CD14-positive monocyte (primary cell): ENCODE data around the gene POLR3K. TPM values are rescaled to one million over a fixed set of nuclear protein-coding genes. Genes with fewer than 3 reads are reported as not detected.

ENCODE experiments used
- DNase-seq, 3 donors: peaks; one replicate each; pipeline ENCODE4 v3.0.0-alpha.2; 2011 to 2022
- H2AFZ ChIP-seq: 2 replicates; pipeline ENCODE4 v1.6.0; 2012; ENCODE audit warnings: mild to moderate bottlenecking, low read depth, low read length, inconsistent platforms; ENCODE audit not compliant: insufficient read depth, poor library complexity, severe bottlenecking
- H3K27ac ChIP-seq, 2 donors: 1 replicate in 1 of 2; 2 replicates in 1 of 2; pipeline ENCODE4 v1.5.1; 2012 to 2013; ENCODE audit warnings: low read length in 2 of 2, control low read depth in 1 of 2, inconsistent platforms in 1 of 2, low read depth in 1 of 2, mild to moderate bottlenecking in 1 of 2
- H3K27me3 ChIP-seq, 2 donors: one replicate each; pipeline versions ENCODE4 v1.6.0 to v1.6.1; 2011 to 2013; ENCODE audit warnings: low read length in 2 of 2; ENCODE audit not compliant: control insufficient read depth in 2 of 2, insufficient read depth in 2 of 2
- H3K36me3 ChIP-seq, 2 donors: replicated peaks in 1 of 2; 1 replicate in 1 of 2; 2 replicates in 1 of 2; pipeline versions ENCODE4 v1.5.1 to v1.6.1; 2012 to 2013; ENCODE audit warnings: low read length in 2 of 2, control low read depth in 1 of 2, inconsistent platforms in 1 of 2, mild to moderate bottlenecking in 1 of 2; ENCODE audit not compliant: insufficient read depth in 2 of 2, control insufficient read depth in 1 of 2
- H3K4me1 ChIP-seq, 2 donors: 1 replicate in 1 of 2; 2 replicates in 1 of 2; pipeline versions ENCODE4 v1.5.1 to v1.6.1; 2012 to 2013; ENCODE audit warnings: low read length in 2 of 2, control low read depth in 1 of 2, inconsistent platforms in 1 of 2, mild to moderate bottlenecking in 1 of 2, moderate library complexity in 1 of 2; ENCODE audit not compliant: insufficient read depth in 2 of 2, control insufficient read depth in 1 of 2
- H3K4me2 ChIP-seq: replicated peaks from 2 replicates; pipeline ENCODE3; 2012; ENCODE audit warnings: low read length, moderate library complexity, mild to moderate bottlenecking; ENCODE audit not compliant: poor library complexity, severe bottlenecking; ENCODE audit errors: extremely low read depth
- H3K4me3 ChIP-seq, 3 experiments: fragments of 200-600 bp in 1 of 3; sonication (generic) in 1 of 3; replicated peaks in 1 of 3; 1 replicate in 2 of 3; 2 replicates in 1 of 3; pipeline ENCODE4 v1.5.1; 2011 to 2013; ENCODE audit warnings: low read length in 3 of 3, mild to moderate bottlenecking in 3 of 3, control low read depth in 2 of 3, low read depth in 2 of 3, inconsistent platforms in 1 of 3, moderate library complexity in 1 of 3
- H3K79me2 ChIP-seq: 2 replicates; pipeline ENCODE4 v1.6.0; 2012; ENCODE audit warnings: mild to moderate bottlenecking, control low read depth, inconsistent platforms, low read length, moderate library complexity; ENCODE audit not compliant: insufficient read depth
- H3K9ac ChIP-seq: 2 replicates; pipeline ENCODE4 v1.6.0; 2017; ENCODE audit warnings: low read length, mild to moderate bottlenecking; ENCODE audit not compliant: insufficient read depth, poor library complexity, severe bottlenecking
- H3K9me3 ChIP-seq, 2 donors: replicated peaks in 1 of 2; 1 replicate in 1 of 2; 2 replicates in 1 of 2; pipeline versions ENCODE4 v1.5.1 to v1.6.1; 2012 to 2013; ENCODE audit warnings: low read length in 2 of 2, control low read depth in 1 of 2; ENCODE audit not compliant: control insufficient read depth in 1 of 2, insufficient read depth in 1 of 2
- H4K20me1 ChIP-seq: 2 replicates; pipeline ENCODE4 v1.6.0; 2012; ENCODE audit warnings: mild to moderate bottlenecking, low read length, control low read depth, moderate library complexity; ENCODE audit not compliant: insufficient read depth
- H3K27ac Mint-ChIP-seq, 7 donors: one replicate each; pipeline ENCODE4 v1.8.0; 2020; ENCODE audit warnings: mild to moderate bottlenecking in 7 of 7, mixed read lengths in 7 of 7, moderate library complexity in 6 of 7, inconsistent platforms in 2 of 7
- H3K27me3 Mint-ChIP-seq, 3 donors: one replicate each; pipeline ENCODE4 v1.8.0; 2021 to 2022; ENCODE audit warnings: low read depth in 3 of 3, mild to moderate bottlenecking in 3 of 3, mixed read lengths in 3 of 3, moderate library complexity in 3 of 3, inconsistent platforms in 1 of 3
- H3K36me3 Mint-ChIP-seq, 2 donors: one replicate each; pipeline ENCODE4 v1.8.0; 2020; ENCODE audit warnings: mixed read lengths in 2 of 2, inconsistent platforms in 1 of 2, mild to moderate bottlenecking in 1 of 2
- H3K4me1 Mint-ChIP-seq: one replicate; pipeline ENCODE4 v1.8.0; 2020; ENCODE audit warnings: mild to moderate bottlenecking, mixed read lengths
- H3K4me3 Mint-ChIP-seq, 2 donors: one replicate each; pipeline ENCODE4 v1.8.0; 2020; ENCODE audit warnings: mild to moderate bottlenecking in 2 of 2, mixed read lengths in 2 of 2, moderate library complexity in 1 of 2
- H3K9me3 Mint-ChIP-seq, 7 donors: one replicate each; pipeline ENCODE4 v1.8.0; 2020 to 2022; ENCODE audit warnings: mixed read lengths in 7 of 7, mild to moderate bottlenecking in 6 of 7, moderate library complexity in 6 of 7, inconsistent platforms in 2 of 7
- WGBS: methylation state at CpG from one replicate; pipeline ENCODE4 v1.1.5; 2013; ENCODE audit warnings: missing lambda C conversion rate; ENCODE audit not compliant: insufficient coverage; 5-methylcytosine and 5-hydroxymethylcytosine counted together
- intact Hi-C, 2 donors: fragments of 100-400 bp; cut with micrococcal nuclease; formaldehyde crosslinking; loops; one replicate each; pipeline versions ENCODE4 v1.15.0 to v1.15.1; 2023
- polyA plus RNA-seq, 3 donors: library from polyadenylated mRNA; depleted of rRNA in 1 of 3; unstranded in 2 of 3; stranded (reverse) in 1 of 3; fragments of 300-500 nt in 2 of 3; fragments of >200 nt in 1 of 3; fragmentation: Illumina TruSeq in 2 of 3; gene quantifications; 1 replicate in 2 of 3; 2 replicates in 1 of 3; pipeline ENCODE4 v1.2.3, GENCODE V29; 2012 to 2021
- TF ChIP-seq, protein P1 (sequence below): fragments of 200-600 bp; IDR thresholded peaks from one replicate; pipeline ENCODE4 v1.8.0; 2022; ENCODE audit warnings: antibody characterized with exemption, mild to moderate bottlenecking

Gene POLR3K
- polyA plus RNA-seq, 3 donors, result 9.9 to 20.8 (median 18.7) TPM

DNA sequence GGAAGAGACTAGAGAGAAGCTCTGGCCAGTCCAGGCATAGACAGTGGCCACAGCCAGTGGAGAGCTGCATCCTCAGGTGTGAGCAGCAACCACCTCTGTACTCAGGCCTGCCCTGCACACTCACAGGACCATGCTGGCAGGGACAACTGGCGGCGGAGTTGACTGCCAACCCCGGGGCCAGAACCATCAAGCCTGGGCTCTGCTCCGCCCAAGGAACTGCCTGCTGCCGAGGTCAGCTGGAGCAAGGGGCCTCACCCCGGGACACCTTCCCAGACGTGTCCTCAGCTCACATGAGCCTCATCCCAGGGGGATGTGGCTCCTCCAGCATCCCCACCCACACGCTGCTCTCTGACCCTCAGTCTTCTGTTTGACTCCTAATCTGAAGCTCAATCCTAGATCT, 15.8 kb upstream of the POLR3K start:
- Histone ChIP-seq H3K9ac (no peak overlapping the region), H3K4me1 (peaks cover 3 to 5% of the 10 kb centered on the region in 2 donors), H3K9me3 (peaks cover 0 to 6% of the 10 kb centered on the region in 2 donors), H3K27me3 (peaks cover 13 to 45% of the 10 kb centered on the region in 2 donors), H3K4me3 (no peak overlapping the region), H3K79me2 (no peaks in the 10 kb centered on the region), H3K36me3 (no peaks in the 10 kb centered on the region), H3K4me2 (no peak overlapping the region), H2AFZ (no peak overlapping the region), H4K20me1 (no peaks in the 10 kb centered on the region), H3K27ac (no peak overlapping the region)
- H3K4me3 Mint-ChIP-seq, result no peak overlapping the region
- no peak for DNase-seq
- intact Hi-C loops, result no loop called here
- peaks cover 12% of the 10 kb centered on the region for H3K4me1 Mint-ChIP-seq
- H3K27me3 Mint-ChIP-seq, result peaks cover 40 to 66% (median 46%) of the 10 kb centered on the region in 3 donors
- no peak overlapping the region for H3K27ac Mint-ChIP-seq
- H3K9me3 Mint-ChIP-seq, result peaks cover 0 to 9% (median 3%) of the 10 kb centered on the region in 7 donors
- peaks cover 0 to 3% of the 10 kb centered on the region in 2 donors for H3K36me3 Mint-ChIP-seq
- TF ChIP-seq, protein P1, sequence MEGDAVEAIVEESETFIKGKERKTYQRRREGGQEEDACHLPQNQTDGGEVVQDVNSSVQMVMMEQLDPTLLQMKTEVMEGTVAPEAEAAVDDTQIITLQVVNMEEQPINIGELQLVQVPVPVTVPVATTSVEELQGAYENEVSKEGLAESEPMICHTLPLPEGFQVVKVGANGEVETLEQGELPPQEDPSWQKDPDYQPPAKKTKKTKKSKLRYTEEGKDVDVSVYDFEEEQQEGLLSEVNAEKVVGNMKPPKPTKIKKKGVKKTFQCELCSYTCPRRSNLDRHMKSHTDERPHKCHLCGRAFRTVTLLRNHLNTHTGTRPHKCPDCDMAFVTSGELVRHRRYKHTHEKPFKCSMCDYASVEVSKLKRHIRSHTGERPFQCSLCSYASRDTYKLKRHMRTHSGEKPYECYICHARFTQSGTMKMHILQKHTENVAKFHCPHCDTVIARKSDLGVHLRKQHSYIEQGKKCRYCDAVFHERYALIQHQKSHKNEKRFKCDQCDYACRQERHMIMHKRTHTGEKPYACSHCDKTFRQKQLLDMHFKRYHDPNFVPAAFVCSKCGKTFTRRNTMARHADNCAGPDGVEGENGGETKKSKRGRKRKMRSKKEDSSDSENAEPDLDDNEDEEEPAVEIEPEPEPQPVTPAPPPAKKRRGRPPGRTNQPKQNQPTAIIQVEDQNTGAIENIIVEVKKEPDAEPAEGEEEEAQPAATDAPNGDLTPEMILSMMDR, result no peak
- 95% methylated on average over 7 of the region's 8 CpGs for WGBS

DNA sequence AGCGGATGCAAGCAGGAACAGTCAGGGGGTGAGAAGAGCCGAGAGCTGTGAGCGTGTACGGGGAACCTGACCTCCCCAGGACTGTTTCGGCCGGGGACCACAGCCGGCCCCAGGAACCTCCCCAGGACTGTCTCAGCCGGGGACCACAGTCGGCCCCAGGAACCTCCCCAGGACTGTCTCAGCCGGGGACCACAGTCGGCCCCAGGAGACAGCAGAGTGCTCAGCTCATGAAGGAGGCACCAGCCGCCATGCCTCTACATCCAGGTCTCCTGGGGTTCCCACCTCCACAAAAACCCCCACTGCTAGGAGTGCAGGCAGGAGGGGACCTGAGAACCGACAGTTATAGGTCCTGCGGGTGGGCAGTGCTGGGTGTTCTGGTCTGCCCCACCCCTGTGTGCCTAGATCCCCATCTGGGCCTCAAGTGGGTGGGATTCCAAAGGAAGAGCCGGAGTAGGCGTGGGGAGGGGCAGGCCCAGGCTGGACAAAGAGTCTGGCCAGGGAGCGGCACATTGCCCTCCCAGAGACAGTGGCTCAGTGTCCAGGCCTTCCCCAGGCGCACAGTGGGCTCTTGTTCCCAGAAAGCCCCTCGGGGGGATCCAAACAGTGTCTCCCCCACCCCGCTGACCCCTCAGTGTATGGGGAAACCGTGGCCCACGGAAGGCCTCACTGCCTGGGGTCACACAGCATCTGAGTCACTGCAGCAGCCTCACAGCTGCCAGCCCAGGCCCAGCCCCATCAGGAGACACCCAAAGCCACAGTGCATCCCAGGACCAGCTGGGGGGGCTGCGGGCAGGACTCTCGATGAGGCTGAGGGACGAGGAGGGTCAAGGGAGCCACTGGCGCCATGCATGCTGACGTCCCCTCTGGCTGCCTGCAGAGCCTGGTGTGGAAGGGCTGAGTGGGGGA, 14.7 kb upstream of the POLR3K start:
- Histone ChIP-seq H3K27ac (no peak overlapping the region), H3K36me3 (no peaks in the 10 kb centered on the region), H3K4me2 (no peak overlapping the region), H3K9me3 (peaks cover 0 to 5% of the 10 kb centered on the region in 2 donors), H2AFZ (no peak overlapping the region), H3K9ac (no peak overlapping the region), H3K79me2 (no peaks in the 10 kb centered on the region), H3K4me1 (peaks cover 3 to 5% of the 10 kb centered on the region in 2 donors), H3K4me3 (no peak overlapping the region), H3K27me3 (peaks cover 10 to 35% of the 10 kb centered on the region in 2 donors), H4K20me1 (no peaks in the 10 kb centered on the region)
- 95% methylated on average over 22 of the region's 27 CpGs for WGBS
- H3K9me3 Mint-ChIP-seq, result peaks cover 0 to 9% (median 3%) of the 10 kb centered on the region in 7 donors
- TF ChIP-seq, protein P1, result no peak
- no peak for DNase-seq
- peaks cover 29 to 57% (median 35%) of the 10 kb centered on the region in 3 donors for H3K27me3 Mint-ChIP-seq
- H3K36me3 Mint-ChIP-seq, result peaks cover 0 to 3% of the 10 kb centered on the region in 2 donors
- peaks cover 12% of the 10 kb centered on the region for H3K4me1 Mint-ChIP-seq
- H3K4me3 Mint-ChIP-seq, result no peak overlapping the region
- no peak overlapping the region for H3K27ac Mint-ChIP-seq
- intact Hi-C loops, result no loop called here
